ENCODE data around the gene SCN1B. TPM values are rescaled to one million over a fixed set of nuclear protein-coding genes. Genes with fewer than 3 reads are reported as not detected.
"Not testable (repeated sequence)": the region's sequence is repeated elsewhere in the genome, so short reads cannot be mapped to it uniquely, and the experiment has no call there.

SCN1B gene
- polyA plus RNA-seq, 4 donors: 0.72 to 1.4 (median 1.2) TPM

DNA sequence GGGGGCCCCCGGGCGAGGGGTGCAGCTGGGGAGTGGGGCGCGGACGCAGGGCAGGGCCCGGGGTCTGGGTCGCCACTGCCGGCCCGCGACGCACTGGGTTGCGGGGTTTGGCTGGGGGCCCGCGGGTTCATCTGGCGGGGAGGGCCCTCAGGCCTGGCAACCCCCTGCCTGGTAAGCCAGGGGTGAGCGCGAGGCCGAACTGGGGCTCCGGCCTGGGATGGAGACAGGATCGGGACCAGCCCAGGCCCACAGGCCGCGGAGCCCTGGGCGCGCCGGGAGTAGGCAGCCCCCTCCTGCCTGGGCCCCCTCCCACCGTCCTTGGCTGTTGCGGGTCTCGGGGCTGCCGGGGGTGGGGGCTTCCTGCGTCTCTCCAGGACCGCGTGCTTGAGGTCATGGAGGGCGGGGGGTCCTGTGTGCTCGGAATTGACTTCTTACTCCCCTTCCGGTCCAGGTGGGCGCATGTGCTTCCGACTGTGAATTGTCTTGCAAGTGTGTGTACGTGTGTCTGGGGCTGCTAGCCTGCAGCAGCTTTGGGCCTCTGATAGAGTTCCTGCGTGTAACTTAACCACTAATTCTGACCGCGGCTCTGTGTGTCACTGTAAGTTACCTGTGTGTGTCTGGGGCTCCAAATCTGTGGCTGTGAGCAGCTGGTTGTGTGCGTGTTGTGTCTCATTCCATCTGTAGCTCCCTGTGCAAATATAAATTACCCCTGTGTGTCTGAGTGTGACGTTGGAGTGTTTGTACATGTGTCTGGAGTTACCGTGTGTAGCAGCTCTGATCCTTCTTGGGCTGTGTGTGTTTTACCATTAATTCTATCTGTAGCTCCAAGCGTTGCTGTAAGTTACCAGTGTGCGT lies 29.4 kb upstream of the SCN1B start:
- no peak for DNase-seq (ENCODE audit: low read depth in 4 of 4, low spot score in 3 of 4)

DNA sequence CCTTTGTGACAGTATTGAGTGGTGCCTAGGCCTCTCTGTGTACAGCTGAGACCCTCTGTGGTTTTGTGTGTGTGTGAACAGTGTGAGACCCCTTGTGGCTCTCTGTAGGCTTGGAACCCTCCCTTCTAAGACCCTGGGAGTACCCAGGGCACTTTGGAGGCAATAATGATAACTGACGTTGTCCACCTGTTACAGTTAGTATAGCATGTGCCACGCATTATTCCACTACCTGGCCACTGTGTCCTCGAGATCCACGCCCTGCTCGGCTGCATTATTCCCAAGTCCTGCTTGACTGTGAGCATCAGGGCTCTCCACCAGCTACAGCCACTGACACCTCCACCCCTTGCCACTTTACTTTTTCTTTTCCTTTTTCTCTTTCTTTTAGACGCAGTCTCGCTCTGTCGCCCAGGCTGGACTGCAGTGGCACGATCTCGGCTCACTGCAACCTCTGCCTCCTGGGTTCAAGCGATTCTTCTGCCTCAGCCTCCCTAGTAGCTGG lies 28.2 kb upstream of the SCN1B start:
- DNase-seq (ENCODE audit: low read depth in 4 of 4, low spot score in 3 of 4): no peak

DNA sequence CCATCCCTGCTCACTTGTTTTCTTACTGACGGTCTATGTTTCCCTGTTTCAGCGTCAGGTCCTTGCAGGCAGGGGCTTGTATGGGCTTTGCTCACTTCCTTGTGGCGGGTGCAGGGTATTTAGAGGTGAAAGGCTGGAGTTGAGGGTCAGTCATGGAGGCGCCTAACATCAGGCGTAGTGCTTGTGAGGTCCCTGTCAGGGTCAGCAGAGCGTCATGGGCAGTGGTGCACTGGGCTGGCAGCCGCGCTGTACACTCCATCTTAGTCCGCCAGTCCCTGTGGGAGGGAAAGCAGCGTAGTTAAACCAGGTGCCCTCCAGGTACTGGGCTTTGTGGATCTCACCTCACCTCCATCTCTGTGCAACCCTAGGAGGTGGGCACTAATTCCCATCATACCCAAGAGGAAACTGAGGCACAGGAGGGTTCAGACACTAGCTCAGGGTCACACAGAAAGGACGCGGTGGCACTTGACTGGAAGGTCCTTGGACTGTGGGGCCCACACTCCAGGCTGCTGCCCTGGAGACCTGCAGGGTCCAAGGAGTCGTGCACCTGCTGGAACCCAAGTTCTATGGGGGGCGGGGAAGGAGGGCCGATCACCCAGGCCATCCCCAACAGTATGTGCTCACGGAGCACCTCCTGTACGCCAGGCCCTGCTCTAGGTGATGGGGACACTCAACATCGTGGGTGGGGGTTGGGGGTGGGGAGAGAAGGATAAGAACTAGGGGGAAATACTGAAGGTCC lies 25.6 kb upstream of the SCN1B start:
- DNase-seq (ENCODE audit: low read depth in 4 of 4, low spot score in 3 of 4): no peak

DNA sequence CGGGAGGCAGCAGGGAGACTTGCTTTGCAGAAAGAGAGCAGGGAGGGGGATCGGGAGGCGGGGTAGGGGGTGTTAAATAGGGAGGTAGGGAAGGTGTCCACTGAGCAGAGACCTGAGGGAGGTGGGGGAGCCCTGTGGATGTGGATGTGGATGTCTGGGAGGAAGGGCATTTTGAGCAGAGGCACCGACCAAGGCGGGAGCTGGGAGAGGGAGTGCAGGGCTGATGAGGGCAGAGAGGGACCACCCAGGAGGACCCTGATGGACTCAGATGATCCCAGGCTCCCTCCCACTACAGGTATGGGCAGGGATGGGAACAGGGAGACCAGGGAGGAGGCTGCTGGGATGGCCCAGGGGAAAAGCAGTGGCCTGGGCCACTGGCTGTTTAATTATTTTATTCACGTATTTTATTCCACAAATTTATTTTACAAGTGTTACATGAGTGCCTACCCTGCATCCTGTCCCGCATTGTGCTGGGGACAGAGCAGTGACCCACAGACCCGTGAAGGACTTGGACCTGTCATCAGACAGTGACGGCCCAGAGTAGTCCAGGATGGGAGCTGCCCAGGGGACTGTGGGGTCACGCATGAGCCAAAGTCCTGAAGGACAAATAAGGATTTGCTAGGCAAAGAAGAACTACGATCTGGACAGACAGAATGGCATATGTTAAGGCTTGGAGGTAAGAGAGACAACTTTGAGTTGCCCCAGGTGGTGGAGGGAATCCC lies 24.9 kb upstream of the SCN1B start:
- no peak for DNase-seq (ENCODE audit: low read depth in 4 of 4, low spot score in 3 of 4)

DNA sequence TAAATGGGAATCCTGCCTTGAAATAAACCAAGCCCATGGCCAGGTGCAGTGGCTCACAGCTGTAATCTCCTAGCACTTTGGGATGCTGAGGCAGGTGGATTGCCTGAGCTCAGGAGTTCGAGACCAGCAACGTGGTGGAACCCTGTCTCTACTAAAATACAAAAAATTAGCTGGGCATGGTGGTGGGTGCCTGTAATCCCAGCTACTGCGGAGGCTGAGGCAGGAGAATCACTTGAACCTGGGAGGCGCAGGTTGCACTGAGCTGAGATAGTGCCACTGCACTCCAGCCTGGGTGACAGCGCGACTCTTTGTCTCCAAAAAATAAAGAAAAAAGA lies 24.3 kb upstream of the SCN1B start:
- DNase-seq (ENCODE audit: low read depth in 4 of 4, low spot score in 3 of 4): not testable (repeated sequence)

DNA sequence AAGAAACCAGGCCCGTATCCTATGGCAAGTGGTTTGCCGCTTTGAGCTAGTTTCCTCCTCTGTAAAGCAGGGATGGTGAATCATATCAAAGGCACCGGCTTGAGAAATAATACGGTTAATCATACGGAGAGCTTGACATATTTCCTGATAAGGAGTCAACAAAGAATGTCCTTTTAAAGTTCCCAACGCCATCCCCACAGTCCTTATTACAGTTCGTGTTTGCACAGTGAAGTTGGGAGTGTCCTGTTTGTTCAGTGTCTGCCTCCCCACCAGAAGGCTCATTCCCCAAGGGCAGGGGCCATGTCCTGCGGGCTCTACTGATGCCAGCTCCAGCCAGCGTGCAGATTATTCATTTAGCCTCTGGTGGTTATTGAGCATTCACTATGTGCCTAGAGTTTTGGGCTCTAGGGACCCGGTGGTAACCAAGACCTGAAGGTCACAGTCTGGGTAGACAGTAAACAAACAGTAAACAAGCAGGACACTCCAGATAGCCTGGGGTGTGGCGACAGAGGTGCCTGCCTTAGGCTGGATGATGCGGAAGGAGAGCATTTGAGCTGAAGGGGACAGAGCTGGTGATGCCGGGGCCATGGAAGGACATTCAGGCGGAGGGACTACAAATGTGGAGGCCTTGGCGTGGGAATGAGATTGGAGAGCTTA lies 23.8 kb upstream of the SCN1B start:
- DNase-seq (ENCODE audit: low read depth in 4 of 4, low spot score in 3 of 4): no peak

DNA sequence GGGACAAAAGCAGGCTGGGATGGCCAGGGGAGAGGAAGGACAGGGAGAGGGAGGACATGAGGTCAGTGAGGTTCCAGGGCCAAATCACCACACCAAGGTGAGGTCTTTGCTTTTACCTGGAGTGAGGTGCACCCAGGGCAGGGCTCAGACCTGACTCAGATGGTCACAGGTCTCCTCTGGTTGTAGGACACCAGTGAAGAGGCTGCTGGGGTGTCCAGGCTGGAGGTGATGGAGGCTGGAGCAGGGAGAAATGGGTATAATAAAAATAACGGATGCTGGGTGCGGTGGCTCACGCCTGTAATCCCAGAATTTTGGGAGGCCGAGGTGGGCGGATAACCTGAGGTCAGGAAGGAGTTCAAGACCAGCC lies 23.3 kb upstream of the SCN1B start:
- no peak for DNase-seq (ENCODE audit: low read depth in 4 of 4, low spot score in 3 of 4)

DNA sequence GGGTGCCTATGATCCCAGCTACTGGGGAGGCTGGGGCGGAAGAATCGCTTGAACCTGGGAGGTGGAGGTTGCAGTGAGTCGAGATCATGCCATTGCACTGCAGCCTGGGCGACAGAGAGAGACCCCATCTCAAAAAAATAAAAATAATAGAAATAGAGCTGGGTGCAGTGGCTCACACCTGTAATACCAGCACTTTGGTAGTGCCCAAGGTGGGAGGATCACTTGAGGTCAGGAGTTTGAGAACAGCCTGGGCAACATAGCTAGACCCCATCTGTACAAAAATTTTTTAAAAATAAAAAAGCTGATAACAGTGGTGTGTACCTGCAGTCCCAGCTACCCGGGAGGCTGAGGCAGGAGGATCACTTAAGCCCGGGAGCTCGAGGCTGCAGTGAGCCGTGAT lies 22.8 kb upstream of the SCN1B start:
- not testable (repeated sequence) for DNase-seq (ENCODE audit: low read depth in 4 of 4, low spot score in 3 of 4)

DNA sequence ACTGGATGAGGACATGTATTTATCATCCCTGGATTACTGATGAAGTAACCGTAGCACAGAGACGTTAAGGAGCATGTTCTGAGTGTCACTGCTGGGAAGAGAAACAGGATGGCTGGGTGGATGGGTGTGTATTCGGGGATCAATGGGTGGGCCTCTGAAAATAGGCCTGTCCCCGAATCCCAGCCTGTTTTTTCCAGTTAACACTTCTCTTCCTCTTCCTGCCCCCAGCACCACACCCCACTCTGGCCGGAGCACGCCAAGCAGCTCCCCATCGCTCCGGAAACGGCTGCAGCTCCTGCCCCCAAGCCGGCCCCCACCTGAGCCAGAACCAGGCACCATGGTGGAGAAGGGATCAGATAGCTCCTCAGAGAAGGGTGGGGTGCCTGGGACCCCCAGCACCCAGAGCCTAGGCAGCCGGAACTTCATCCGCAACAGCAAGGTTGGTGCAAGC lies 21.4 kb upstream of the SCN1B start:
- no peak for DNase-seq (ENCODE audit: low read depth in 4 of 4, low spot score in 3 of 4)

DNA sequence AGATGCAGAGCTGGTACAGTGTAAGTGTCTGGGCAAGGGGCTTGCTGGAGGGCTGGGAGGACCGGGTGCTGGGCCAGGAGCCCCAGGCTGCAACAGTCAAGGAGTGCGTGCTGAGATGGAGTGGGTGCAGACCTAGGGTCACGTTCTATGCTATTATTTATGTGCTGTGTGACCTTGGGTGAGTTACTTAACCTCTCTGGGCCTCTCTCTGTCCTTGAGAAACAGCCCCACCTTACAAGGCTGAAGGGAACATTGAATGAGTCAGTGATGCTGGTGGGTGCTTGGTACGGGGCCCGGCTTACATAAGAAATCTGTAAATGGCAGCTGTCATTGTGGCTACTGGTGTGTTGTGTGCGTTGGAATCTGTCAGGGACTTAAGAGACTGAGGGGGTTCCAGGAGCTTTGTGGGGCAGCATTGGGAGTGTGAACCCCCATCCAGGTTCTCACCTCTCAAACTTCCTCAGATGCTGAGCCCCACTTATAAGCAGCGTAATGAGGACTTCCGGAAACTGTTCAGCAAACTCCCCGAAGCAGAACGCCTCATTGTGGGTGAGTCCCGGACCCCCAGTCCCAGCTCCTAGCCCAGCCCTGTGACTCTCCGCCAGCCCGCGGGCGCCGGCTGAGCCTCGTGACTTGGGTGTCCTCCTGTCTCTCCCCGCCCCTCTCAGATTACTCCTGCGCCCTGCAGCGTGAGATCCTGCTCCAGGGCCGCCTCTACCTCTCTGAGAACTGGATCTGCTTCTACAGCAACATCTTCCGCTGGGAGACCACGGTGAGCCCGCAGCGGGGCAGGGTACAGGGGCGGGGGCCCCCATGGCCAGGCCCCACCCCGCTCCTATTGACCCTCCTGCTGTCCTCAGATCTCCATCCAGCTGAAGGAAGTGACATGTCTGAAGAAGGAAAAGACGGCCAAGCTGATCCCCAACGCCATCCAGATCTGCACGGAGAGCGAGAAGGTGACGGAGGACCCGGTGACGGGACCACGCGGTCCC lies 20.6 kb upstream of the SCN1B start:
- no peak for DNase-seq (ENCODE audit: low read depth in 4 of 4, low spot score in 3 of 4)

DNA sequence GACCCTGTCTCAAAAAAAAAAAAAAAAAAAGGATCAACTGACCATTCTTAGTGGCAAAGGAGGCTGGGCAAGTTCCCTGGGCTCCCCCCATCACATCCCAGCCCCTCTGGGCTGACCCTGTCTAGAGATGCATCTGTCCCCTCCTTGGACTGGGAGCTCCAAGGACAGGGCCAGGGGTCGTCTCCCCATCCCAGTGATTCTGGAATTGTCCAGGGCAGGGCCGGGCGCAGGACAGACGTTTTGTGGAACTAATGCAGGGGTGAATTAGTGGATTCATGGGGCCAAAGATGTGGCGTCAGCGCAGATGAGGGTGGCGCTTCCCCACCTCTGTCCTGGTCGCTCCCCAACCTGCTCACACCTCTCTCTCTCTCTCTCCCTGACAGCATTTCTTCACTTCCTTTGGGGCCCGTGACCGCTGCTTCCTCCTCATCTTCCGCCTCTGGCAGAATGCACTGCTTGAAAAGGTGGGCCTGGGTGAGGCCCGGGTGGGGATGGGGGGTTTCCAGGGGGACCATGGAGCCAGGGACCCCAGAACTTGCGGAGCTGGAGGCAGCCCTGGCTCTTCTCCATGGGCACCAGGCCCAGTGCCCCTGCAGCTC lies 19.1 kb upstream of the SCN1B start:
- no peak for DNase-seq (ENCODE audit: low read depth in 4 of 4, low spot score in 3 of 4)

DNA sequence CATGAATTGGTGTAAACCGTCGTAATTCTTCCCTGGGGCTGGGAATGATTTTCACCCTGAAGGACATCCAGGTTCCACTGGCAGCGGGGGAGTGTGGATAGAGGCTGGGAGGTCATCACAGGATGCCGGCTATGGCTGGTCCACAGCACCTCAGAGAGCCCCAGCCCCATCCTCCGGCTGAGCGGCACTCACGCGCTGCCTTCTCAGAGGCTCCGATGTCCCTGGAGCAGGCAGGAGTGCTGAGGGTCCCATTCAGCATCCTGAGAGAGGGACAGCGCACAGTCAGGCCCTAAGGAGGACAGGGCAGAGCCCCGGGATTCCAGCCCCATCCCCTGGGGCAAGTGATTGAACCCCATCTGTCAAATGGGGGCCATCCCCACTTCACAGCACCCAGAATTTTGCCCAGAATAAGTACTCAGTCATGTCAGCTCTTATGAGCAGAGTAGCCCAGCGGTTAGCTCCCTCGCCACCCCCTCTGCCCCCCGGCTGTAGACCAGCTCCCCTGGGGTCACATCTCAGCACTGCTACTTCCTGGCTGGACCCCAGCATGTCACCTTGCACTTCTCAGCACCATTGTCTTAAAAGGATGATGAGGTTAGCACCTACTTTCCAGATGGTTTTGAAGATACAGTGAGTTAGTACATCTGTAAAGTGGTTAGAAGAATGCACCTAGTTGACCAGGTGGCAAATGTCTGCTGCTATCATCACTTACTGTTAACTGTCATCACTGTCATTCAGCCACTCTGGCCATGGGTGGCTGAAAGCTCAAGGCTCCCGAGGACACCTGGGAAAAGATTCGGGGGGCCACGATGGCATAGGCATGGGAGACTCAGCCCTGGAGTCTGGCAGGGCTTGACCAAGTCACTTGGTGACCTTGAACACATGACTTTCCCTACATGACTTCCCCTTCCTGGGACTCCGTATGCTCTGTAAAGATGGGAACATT lies 18.3 kb upstream of the SCN1B start:
- no peak for DNase-seq (ENCODE audit: low read depth in 4 of 4, low spot score in 3 of 4)

DNA sequence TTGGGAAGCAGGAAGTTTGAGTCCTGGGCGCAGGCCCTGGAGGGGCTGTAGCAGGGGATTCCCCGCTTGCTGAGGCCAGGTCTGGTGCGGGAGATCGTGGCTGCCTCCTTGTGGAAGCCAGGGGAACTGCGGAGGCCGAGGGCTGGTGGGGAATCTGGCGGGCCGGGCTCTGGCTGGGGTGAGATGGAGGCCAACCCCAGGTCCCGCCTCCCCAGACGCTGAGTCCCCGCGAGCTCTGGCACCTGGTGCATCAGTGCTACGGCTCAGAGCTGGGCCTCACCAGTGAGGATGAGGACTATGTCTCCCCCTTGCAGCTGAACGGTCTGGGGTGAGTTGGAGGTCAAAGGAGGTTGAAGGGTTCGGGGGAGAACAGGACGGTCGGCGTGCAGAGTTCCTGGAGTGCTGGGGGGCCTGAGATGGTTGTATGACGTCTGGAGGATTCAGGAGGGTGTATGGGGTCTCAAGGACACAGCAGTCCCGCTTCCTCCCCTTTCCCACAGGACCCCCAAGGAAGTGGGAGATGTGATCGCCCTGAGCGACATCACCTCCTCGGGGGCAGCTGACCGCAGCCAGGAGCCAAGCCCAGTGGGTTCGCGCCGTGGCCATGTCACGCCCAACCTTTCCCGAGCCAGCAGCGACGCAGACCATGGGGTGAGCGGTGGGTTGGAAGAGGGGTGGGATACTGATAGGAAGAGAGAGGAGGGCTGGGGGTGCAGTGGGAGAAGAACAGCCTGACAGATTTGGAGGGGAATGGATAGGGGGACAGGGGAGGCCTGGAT lies 17.0 kb upstream of the SCN1B start:
- DNase-seq (ENCODE audit: low read depth in 4 of 4, low spot score in 3 of 4): peak in 1 of 4 donors; percentile 34

DNA sequence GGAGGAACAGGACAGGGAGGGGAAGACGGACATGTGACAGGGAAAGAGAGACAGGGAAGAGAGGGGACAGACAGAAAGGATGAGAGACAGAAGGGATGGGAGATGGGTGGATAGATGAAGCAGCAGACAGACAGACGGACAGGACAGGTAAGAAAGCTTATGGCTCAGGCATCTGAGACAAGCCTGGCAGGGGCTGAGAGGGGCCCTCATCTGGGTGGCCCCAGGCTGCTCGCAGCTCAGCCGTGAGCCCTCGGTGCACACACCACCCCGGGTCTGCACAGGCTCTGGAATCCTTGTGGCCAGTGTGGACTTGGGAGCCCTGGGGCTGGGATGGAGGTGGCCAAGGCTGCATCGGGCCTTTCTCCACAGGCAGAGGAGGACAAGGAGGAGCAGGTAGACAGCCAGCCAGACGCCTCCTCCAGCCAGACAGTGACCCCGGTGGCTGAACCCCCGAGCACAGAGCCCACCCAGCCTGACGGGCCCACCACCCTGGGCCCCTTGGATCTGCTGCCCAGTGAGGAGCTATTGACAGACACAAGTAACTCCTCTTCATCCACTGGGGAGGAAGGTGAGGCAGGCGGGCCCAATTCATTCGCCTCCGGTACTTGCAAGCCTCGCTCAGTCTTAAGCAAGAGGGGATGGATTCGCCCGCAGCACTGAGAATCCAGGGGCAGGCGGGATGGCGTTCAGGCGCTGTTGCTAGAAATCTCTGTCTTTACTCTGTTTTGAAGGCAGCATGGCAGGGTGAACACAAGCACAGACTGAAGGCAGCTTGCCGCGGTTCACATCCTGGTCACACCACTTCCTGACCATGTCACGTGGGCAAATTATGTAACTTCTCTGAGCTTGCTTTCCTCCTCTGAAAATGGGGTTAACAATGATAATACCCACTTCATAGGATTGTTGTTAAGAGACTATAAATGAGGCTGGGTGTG lies 16.2 kb upstream of the SCN1B start:
- no peak for DNase-seq (ENCODE audit: low read depth in 4 of 4, low spot score in 3 of 4)

DNA sequence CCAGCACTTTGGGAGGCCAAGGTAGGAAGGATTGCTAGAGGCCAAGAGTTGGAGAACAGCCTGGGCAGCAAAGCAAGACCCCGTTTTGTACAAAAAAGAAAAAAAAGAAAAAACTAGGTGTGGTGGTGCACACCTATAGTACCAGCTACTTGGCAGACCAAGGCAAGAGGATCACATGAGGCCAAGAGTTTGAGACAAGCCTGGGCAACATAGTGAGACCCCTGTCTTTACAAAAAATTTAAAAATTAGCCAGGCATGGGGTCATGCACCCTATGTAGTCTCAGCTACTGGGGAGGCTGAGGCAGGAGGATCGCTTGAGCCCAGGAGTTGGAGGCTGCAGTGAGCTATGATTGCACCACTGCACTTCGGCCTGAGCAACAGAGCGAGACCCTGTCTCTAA lies 15.5 kb upstream of the SCN1B start:
- not testable (repeated sequence) for DNase-seq (ENCODE audit: low read depth in 4 of 4, low spot score in 3 of 4)

DNA sequence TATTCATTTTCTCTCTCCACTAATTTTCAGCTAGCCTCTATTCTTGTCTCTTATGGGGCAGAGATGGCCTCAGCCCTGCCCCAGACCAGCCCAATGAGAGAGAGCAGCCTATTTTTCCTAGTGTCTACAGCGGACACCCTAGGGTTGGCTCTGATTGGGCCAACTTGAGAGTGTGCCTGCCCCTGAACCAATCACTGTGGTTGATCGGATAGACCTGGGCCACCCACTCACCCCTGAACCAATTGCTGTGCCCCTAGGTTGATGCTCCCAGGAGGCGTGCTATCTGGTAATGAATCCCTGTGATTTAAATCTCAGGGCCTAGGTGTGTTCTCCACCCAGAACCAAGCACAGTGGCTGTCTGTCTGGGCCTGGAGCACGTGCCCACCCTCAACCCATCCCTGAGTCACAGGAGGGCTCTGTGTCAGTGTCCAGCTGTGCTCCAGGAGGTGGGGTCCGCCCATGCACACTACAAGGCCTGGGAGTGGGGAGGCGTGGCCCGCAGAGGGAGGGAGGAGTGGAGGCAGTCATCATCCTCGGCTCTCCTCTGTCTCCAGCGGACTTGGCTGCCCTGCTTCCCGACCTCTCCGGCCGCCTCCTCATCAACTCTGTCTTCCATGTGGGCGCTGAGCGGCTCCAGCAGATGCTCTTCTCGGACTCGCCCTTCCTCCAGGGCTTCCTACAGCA lies 14.9 kb upstream of the SCN1B start:
- no peak for DNase-seq (ENCODE audit: low read depth in 4 of 4, low spot score in 3 of 4)

Data from right renal pelvis (tissue), 4 donors.